PC-9 (cell line): ENCODE results near the gene SEC16A. TPM values are rescaled to one million over a fixed set of nuclear protein-coding genes. Genes with fewer than 3 reads are reported as not detected.

ENCODE experiments used
- BruUV-seq: library from RNA; stranded (reverse); fragments of 400-500 nt; replicated peaks from 2 replicates; lab custom pipeline; 2021; lab: Mats Ljungman, UMichigan
- CTCF ChIA-PET: fragments of 300-600 bp; sonication (Branson Sonifier 250); formaldehyde crosslinking; loops from one replicate; lab custom pipeline; 2022; ENCODE audit warnings: antibody characterized with exemption; lab: Charles Lee
- POLR2A ChIA-PET: fragments of 300-600 bp; sonication (Branson Sonifier 250); formaldehyde crosslinking; loops from one replicate; lab custom pipeline; 2022; ENCODE audit warnings: antibody characterized with exemption; ENCODE audit not compliant: unreplicated experiment; lab: Charles Lee
- DNase-seq, 2 experiments: peaks; one replicate each; pipeline versions ENCODE4 v3.0.0 to v3.0.0-alpha.2; 2015 to 2022; ENCODE audit warnings: mixed read lengths in 1 of 2
- H2AFZ ChIP-seq: fragments of 200-600 bp; sonication (generic); 2 replicates; pipeline ENCODE4 v1.8.1; 2017; ENCODE audit warnings: antibody characterized with exemption
- H3F3A ChIP-seq: fragments of 200-600 bp; sonication (generic); 2 replicates; pipeline ENCODE4 v1.8.1; 2017; ENCODE audit warnings: antibody characterized with exemption, mild to moderate bottlenecking, low read depth; ENCODE audit not compliant: insufficient read depth
- H3K27ac ChIP-seq: fragments of 200-600 bp; sonication (generic); 2 replicates; pipeline ENCODE4 v1.6.1; 2016; ENCODE audit warnings: mixed run types
- H3K27me3 ChIP-seq: fragments of 200-600 bp; sonication (generic); 2 replicates; pipeline ENCODE4 v1.6.1; 2016; ENCODE audit warnings: low read depth, mixed run types; ENCODE audit not compliant: insufficient read depth
- H3K36me3 ChIP-seq: fragments of 200-600 bp; sonication (generic); 2 replicates; pipeline ENCODE4 v1.6.1; 2016; ENCODE audit warnings: low read depth, mixed run types
- H3K4me1 ChIP-seq: fragments of 200-600 bp; sonication (generic); replicated peaks from 2 replicates; pipeline ENCODE4 v1.6.1; 2016; ENCODE audit warnings: mixed run types; ENCODE audit not compliant: insufficient read depth
- H3K4me2 ChIP-seq: fragments of 200-600 bp; sonication (generic); 2 replicates; pipeline ENCODE4 v1.6.1; 2017; ENCODE audit warnings: mixed run types
- H3K4me3 ChIP-seq: fragments of 200-600 bp; sonication (generic); 2 replicates; pipeline ENCODE4 v1.6.1; 2016; ENCODE audit warnings: mixed run types
- H3K79me2 ChIP-seq: fragments of 200-600 bp; sonication (generic); 2 replicates; pipeline ENCODE4 v1.6.1; 2017; ENCODE audit warnings: low read depth, mixed run types
- H3K9me2 ChIP-seq: fragments of 200-600 bp; sonication (generic); 2 replicates; pipeline ENCODE4 v1.8.1; 2017; ENCODE audit warnings: mild to moderate bottlenecking; ENCODE audit not compliant: insufficient read depth
- H3K9me3 ChIP-seq: fragments of 200-600 bp; sonication (generic); 2 replicates; pipeline ENCODE4 v1.8.1; 2016; ENCODE audit warnings: low read depth; ENCODE audit not compliant: insufficient read depth
- H4K20me1 ChIP-seq: fragments of 200-600 bp; sonication (generic); 2 replicates; pipeline ENCODE4 v1.8.1; 2017; ENCODE audit not compliant: insufficient read depth
- CTCF ChIP-seq: fragments of 200-600 bp; sonication (generic); conservative IDR thresholded peaks from 2 replicates; pipeline ENCODE4 v1.6.1; 2017; ENCODE audit warnings: mixed run types, antibody characterized with exemption, mild to moderate bottlenecking, moderate library complexity
- EZH2 ChIP-seq: fragments of 200-600 bp; sonication (generic); IDR thresholded peaks from 2 replicates; pipeline ENCODE4 v1.8.0; 2017; ENCODE audit warnings: antibody characterized with exemption, low read depth
- intact Hi-C: fragments of 100-400 bp; cut with micrococcal nuclease; formaldehyde crosslinking; loops from one replicate; pipeline ENCODE4 v1.10.0; 2022; ENCODE audit not compliant: unreplicated experiment
- total RNA-seq: library from RNA; stranded (reverse); gene quantifications from 2 replicates; pipeline ENCODE4 v1.2.3, GENCODE V29; 2021

The SEC16A gene
- total RNA-seq, 1 experiment from 2014 or later, result 81.8 TPM

DNA sequence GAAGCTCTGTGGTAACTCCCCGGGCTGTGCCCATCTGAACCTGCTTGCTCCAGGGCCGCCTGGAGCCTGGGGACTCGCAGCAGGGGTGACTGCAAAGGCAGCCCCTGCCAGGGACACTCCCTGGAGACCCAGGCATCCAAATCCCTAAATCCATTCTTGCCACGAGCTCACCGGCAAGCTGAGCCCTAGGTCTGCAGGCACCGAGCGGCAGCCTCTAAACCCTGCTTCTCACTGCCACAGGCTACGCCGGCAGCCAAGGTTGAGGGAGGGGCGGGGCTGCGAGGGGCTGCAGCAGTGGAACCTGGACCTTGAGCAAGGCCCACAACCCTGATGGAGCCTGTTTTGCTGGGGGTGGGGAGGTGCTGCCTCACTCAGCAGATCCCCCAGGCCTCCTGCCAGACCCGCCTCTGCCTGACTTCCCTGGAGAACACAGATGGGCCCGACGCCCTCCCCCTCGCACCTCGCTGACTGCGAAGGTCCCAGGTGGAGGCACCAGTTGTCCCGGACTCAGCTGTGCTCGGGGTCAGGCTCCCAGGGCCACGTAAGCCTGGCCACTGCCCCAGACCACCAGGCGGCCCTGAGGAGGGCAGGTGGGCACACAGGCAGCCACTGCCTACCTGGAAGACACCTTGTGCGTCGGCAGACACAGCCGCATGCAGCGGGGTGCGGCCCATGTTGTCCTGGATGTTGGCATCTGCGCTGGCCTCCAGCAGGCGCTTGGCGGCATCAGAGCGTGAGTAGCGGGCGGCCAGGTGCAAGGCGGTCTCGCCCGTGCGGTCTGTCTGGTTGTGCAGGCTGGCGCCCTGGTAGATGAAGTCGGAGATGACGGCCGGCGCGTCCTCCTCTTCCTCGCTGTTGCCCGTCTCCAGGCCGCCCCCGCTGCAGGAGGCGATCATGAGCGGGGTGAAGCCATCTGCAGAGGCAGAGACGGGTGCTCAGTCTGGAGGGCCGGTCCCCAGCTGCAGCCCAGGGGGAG, 17.4 kb upstream of the SEC16A start:
- H3K79me2 ChIP-seq, result no peaks in the 10 kb centered on the region
- ChIA-PET CTCF (no interaction called here), POLR2A (interaction anchor here (0.5 kb wide), 1 partner anchor 58 kb away, joined by 9 read pairs; no protein-coding TSS in a partner anchor)
- H3K9me3 ChIP-seq, result no peaks in the 10 kb centered on the region
- TF ChIP-seq CTCF (no peak), EZH2 (no peak)
- H3K27me3 ChIP-seq, result no peaks in the 10 kb centered on the region
- no peaks in the 10 kb centered on the region for H3K36me3 ChIP-seq
- no peaks in the 10 kb centered on the region for H3K9me2 ChIP-seq
- H4K20me1 ChIP-seq, result no peaks in the 10 kb centered on the region
- H3K27ac ChIP-seq, result no peak overlapping the region
- intact Hi-C loops, result no loop called here
- BruUV-seq, result no TSS peak
- H3K4me1 ChIP-seq, result no peaks in the 10 kb centered on the region
- no peak overlapping the region for H3K4me3 ChIP-seq
- H3F3A ChIP-seq, result no peaks in the 10 kb centered on the region
- no peak overlapping the region for H3K4me2 ChIP-seq
- H2AFZ ChIP-seq, result no peak overlapping the region
- no peak for DNase-seq

- no peaks in the 10 kb centered on the region for H3K27me3 ChIP-seq
- H3K79me2 ChIP-seq, result no peaks in the 10 kb centered on the region
- H3K4me2 ChIP-seq, result no peak overlapping the region
- TF ChIP-seq EZH2 (no peak), CTCF (no peak)
- H3K27ac ChIP-seq, result no peak overlapping the region
- H3K9me3 ChIP-seq, result no peaks in the 10 kb centered on the region
- BruUV-seq, result no TSS peak
- no peaks in the 10 kb centered on the region for H4K20me1 ChIP-seq
- H3F3A ChIP-seq, result no peaks in the 10 kb centered on the region
- H3K9me2 ChIP-seq, result no peaks in the 10 kb centered on the region
- DNase-seq, result no peak
- H2AFZ ChIP-seq, result no peak overlapping the region
- H3K4me1 ChIP-seq, result no peaks in the 10 kb centered on the region
- no peaks in the 10 kb centered on the region for H3K36me3 ChIP-seq
- CTCF ChIA-PET, result no interaction called here
- intact Hi-C loops, result no loop called here
- H3K4me3 ChIP-seq, result no peak overlapping the region
- POLR2A ChIA-PET, result no interaction called here
Observed at GRCh38 chr9:136499071-136499934, 16.5 kb upstream of the SEC16A start.

DNA sequence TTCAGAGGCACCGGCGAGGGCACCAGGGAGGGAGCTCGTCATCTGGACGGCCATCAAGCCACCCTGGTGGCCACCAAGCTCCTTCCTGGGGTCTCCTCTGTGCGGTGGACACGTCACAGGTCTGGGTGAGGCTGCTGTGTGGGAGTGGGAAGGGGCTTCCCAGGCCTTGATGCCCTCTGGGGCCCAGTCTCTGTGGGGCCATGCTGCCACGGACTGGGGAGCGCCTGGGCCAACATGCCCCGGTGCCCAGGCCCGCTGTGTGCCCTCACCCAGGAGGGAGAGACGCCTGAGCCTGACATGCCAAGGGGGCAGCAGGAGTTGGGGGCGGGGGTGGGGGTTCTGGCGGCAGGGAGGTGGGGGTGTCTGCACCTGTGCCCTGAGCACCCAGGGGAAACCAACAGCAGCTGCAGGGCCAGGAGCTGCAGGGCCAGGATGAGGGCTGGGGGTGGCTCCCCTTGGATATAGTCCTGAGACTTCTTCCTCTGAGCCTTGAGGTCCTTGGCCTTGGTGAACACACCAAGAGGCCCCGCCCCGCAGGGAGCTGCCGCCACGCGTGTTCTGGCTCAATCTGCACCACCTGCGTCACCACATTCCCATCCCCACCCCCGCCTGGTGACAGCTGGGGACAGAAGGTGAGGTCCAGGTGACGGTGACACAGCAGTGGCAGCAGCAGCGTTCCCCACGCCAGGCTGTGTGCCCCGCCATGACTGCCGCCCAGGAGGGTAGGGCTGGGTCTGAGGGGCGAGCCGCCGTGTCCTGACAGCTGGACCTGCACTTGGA, 15.3 kb upstream of the SEC16A start:
- Histone ChIP-seq H2AFZ (no peak overlapping the region), H3K9me3 (no peaks in the 10 kb centered on the region), H3K27ac (no peak overlapping the region), H3K4me3 (no peak overlapping the region), H3K36me3 (no peaks in the 10 kb centered on the region), H3K27me3 (no peaks in the 10 kb centered on the region), H3K4me1 (no peaks in the 10 kb centered on the region), H3K79me2 (no peaks in the 10 kb centered on the region), H3K4me2 (no peak overlapping the region), H3K9me2 (no peaks in the 10 kb centered on the region), H4K20me1 (no peaks in the 10 kb centered on the region), H3F3A (no peaks in the 10 kb centered on the region)
- BruUV-seq, result no TSS peak
- ChIA-PET POLR2A (no interaction called here), CTCF (no interaction called here)
- no peak for DNase-seq
- intact Hi-C loops, result no loop called here
- TF ChIP-seq CTCF, result no peak
- TF ChIP-seq EZH2, result no peak
